ENCODE results near the gene SELE.

The SELE gene

DNA sequence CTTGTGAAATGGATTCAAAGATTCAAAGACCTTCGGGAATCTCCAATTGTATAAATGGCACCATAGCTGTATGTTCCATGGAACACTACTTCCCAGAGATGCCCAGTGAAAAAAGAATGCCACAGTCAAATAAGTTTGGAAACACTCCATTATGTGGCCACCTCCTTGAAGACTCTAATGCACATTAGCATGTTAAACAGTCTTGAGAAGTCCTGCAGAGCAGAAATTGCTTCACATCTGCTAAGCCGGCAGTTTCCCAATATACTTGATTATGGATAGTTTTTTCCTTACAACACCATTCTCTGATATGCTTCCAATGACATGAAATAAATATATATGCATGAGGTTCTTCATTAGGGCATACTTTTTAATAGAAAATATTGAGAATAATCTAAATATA lies 12.7 kb upstream of the SELE start:
- Histone ChIP-seq H3K27me3 (ENCODE audit: control insufficient read depth, insufficient read depth, low read length) (no peaks in the 10 kb centered on the region), H3K9me3 (ENCODE audit: control insufficient read depth, insufficient read depth, low read length) (no peaks in the 10 kb centered on the region), H3K36me3 (ENCODE audit: control insufficient read depth, insufficient read depth, low read length) (no peaks in the 10 kb centered on the region), H3K4me1 (ENCODE audit: control insufficient read depth, insufficient read depth, low read length) (peaks cover 3% of the 10 kb centered on the region), H3K4me3 (ENCODE audit: low read depth, low read length) (no peak overlapping the region), H3K9ac (ENCODE audit: low read depth, low read length) (no peak overlapping the region)

DNA sequence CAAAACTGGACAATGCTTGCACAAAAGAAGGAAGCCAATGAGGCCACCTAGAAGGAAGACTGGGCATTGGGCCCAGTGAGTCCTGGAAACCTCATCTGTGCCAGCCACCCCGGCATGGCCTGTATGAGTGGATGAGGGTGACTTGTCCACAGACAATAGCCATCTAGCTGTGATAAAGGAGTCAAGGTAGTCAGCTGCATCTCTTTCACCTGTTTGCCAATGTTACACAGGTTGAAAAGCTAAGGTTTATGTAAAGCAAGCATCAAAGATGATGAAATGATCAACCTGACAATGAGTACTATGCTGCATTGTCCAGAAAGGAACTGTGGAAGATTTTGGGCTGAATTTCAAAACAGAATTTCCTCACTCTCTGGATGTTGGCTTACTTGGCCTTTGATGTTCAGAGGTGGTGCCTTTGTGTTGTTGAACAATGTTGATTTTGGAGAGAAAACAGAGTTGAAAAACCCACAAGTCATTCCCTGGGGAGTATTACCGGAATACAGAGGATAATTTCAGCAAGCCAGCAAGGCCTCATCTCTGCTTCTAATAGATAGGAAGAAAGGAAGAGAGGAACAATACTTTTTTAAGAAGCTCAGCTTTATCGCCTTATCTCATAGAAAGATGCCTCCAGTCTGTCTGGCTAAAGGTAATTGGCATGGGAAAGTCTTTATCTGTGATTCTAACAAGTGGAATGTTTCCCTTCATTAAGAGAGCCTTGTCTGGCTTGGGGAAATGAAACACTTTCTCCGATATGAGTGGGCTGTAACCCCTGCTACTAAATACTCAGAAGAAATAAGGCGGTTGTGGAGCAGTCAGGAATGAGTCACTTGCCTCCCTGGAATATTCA lies 11.4 kb upstream of the SELE start:
- no peak overlapping the region for H3K4me3 ChIP-seq (ENCODE audit: low read depth, low read length)
- H3K27me3 ChIP-seq (ENCODE audit: control insufficient read depth, insufficient read depth, low read length), result no peaks in the 10 kb centered on the region
- H3K36me3 ChIP-seq (ENCODE audit: control insufficient read depth, insufficient read depth, low read length), result no peaks in the 10 kb centered on the region
- no peak overlapping the region for H3K9ac ChIP-seq (ENCODE audit: low read depth, low read length)
- H3K9me3 ChIP-seq (ENCODE audit: control insufficient read depth, insufficient read depth, low read length), result no peaks in the 10 kb centered on the region
- peaks cover 9% of the 10 kb centered on the region for H3K4me1 ChIP-seq (ENCODE audit: control insufficient read depth, insufficient read depth, low read length)

DNA sequence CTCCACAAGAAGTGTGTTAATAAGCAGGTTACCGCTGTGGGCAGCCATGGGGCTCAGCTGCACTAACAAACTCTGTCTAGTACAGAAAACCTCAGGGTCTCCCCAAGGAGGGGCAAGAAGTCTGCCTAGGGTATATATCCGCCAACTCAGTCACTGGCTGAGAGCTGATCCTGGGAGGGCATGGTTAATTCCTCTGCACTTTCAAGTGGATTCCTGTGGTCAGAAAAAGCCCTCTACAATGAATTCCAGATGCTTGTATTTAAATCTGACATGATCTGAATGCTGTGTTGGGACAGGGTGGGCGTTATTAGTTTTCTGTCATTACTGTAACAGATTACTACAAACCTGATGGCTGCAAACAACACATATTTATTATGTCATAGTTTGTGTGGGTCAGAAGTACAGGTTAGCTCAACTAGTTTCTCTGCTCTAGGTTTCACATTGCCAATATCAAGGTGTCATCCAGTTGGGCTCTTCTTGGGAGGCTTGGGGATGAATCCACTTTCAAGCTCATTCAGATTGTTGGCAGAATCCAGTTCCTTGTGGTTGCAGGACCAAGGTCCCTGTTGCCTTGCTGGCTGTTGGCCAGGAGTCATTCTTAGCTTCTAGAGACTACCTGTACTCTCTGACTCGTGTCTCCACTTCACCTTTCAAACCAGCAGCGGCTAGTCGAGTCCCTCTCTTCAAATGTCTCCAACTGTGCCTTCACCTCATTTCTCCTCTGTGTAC lies 8.0 kb upstream of the SELE start:
- Histone ChIP-seq H3K4me3 (ENCODE audit: low read depth, low read length) (no peak overlapping the region), H3K36me3 (ENCODE audit: control insufficient read depth, insufficient read depth, low read length) (no peaks in the 10 kb centered on the region), H3K9ac (ENCODE audit: low read depth, low read length) (no peak overlapping the region), H3K4me1 (ENCODE audit: control insufficient read depth, insufficient read depth, low read length) (peaks cover 10% of the 10 kb centered on the region), H3K27me3 (ENCODE audit: control insufficient read depth, insufficient read depth, low read length) (no peaks in the 10 kb centered on the region), H3K9me3 (ENCODE audit: control insufficient read depth, insufficient read depth, low read length) (no peaks in the 10 kb centered on the region)

DNA sequence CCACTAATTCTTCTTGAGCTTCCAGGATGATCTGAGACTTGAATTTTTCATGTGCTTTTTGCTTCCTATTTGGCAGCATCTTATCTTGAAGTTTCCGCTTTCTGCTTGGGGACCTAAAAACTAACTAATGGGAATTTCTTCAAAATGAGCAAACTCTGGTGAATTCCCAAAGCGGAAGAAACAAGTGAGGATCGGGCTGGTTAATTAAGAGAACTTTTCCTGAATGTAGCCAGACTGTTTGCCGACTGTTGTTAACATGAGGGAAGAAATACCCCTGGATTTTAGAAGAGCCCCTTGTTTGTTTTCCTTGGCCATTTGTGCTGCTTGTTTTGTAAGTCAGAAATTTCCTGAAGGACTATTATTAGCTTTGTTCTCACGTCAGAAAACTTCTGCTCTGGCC lies 6.1 kb upstream of the SELE start:
- H3K4me3 ChIP-seq (ENCODE audit: low read depth, low read length), result no peak overlapping the region
- no peaks in the 10 kb centered on the region for H3K27me3 ChIP-seq (ENCODE audit: control insufficient read depth, insufficient read depth, low read length)
- H3K4me1 ChIP-seq (ENCODE audit: control insufficient read depth, insufficient read depth, low read length), result peaks cover 9% of the 10 kb centered on the region
- H3K9me3 ChIP-seq (ENCODE audit: control insufficient read depth, insufficient read depth, low read length), result no peaks in the 10 kb centered on the region
- no peak overlapping the region for H3K9ac ChIP-seq (ENCODE audit: low read depth, low read length)
- H3K36me3 ChIP-seq (ENCODE audit: control insufficient read depth, insufficient read depth, low read length), result no peaks in the 10 kb centered on the region

DNA sequence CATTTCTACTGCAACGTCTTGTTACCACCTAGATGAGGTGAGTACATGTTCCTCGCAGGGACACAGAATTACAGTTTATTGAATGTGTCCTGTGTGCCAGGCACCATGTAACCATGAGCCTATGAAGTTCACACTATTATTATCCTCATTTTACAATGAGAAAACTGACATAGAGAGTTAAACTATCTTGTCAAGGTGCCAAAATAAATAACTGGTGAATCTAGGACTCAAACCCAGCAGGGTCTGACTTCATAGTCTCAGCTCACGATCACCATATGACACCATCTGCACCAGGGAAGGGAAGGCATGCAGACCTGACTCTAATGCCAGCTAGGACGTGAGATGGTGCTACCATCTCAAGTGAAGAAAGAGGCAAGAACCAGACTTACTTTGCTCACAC lies 2.4 kb downstream of the SELE start:
- no peak overlapping the region for H3K4me3 ChIP-seq (ENCODE audit: low read depth, low read length)
- no peaks in the 10 kb centered on the region for H3K9me3 ChIP-seq (ENCODE audit: control insufficient read depth, insufficient read depth, low read length)
- H3K27me3 ChIP-seq (ENCODE audit: control insufficient read depth, insufficient read depth, low read length), result no peaks in the 10 kb centered on the region
- no peaks in the 10 kb centered on the region for H3K36me3 ChIP-seq (ENCODE audit: control insufficient read depth, insufficient read depth, low read length)
- no peak overlapping the region for H3K9ac ChIP-seq (ENCODE audit: low read depth, low read length)
- no peaks in the 10 kb centered on the region for H3K4me1 ChIP-seq (ENCODE audit: control insufficient read depth, insufficient read depth, low read length)

DNA sequence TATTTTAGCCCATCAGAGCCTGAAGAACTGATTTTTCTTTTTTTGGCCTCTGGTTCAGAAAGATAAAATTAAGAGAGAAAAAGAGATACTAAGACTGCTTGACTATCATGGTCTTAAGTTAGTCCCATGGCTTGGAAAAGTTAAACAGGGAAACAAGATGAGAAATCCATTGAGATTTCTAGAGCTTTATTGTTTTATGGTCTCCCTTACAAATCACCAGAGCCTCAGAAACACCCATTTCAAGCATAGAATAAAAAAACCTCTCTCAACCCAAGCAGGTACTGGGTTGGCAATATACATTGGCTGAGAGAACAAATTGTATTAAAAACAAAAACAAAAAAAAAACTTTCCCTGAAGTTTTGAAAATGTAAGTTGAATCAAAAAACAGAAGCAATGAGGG lies 3.9 kb downstream of the SELE start:
- H3K9ac ChIP-seq (ENCODE audit: low read depth, low read length), result no peak overlapping the region
- no peaks in the 10 kb centered on the region for H3K27me3 ChIP-seq (ENCODE audit: control insufficient read depth, insufficient read depth, low read length)
- H3K4me3 ChIP-seq (ENCODE audit: low read depth, low read length), result no peak overlapping the region
- no peaks in the 10 kb centered on the region for H3K36me3 ChIP-seq (ENCODE audit: control insufficient read depth, insufficient read depth, low read length)
- no peaks in the 10 kb centered on the region for H3K4me1 ChIP-seq (ENCODE audit: control insufficient read depth, insufficient read depth, low read length)
- H3K9me3 ChIP-seq (ENCODE audit: control insufficient read depth, insufficient read depth, low read length), result no peaks in the 10 kb centered on the region

DNA sequence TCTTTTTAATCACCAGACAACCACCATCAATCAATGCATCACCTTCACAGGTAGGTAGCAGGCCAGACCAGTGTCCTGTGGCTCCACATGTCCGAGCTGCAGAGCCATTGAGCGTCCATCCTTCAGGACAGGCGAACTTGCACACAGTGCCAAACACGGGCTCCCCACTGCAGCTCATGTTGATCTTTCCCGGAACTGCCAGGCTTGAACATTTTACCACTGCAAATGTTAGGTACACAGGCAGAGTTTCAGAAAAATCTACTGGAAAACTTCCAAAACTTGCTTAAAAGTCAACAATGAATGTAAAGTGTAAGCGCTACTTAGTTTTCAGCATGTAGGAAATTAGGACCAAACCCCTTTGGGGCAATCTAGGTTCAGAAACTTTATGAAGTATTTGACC lies 6.6 kb downstream of the SELE start:
- Histone ChIP-seq H3K36me3 (ENCODE audit: control insufficient read depth, insufficient read depth, low read length) (no peaks in the 10 kb centered on the region), H3K4me3 (ENCODE audit: low read depth, low read length) (no peak overlapping the region), H3K9ac (ENCODE audit: low read depth, low read length) (no peak overlapping the region), H3K27me3 (ENCODE audit: control insufficient read depth, insufficient read depth, low read length) (no peaks in the 10 kb centered on the region), H3K9me3 (ENCODE audit: control insufficient read depth, insufficient read depth, low read length) (no peaks in the 10 kb centered on the region), H3K4me1 (ENCODE audit: control insufficient read depth, insufficient read depth, low read length) (no peaks in the 10 kb centered on the region)

DNA sequence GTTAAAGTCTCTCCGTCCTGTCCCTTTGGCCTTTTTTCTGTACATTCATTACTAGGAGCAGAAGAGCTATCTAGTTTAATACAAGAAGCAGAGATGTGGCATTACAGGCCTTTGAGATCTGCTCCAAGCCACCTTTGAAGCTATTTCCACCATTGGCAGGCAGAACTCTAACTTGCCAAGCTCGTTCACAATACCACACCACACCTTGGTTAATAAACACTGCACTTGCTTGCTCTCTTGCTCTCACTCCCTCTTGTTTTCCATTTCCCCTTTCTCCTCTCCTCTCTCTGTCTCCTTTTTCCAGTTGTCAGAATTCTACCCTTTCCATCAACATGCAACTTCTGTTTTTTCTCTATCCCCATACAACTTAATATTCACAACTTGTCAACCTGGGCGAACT lies 7.0 kb downstream of the SELE start:
- Histone ChIP-seq H3K4me3 (ENCODE audit: low read depth, low read length) (no peak overlapping the region), H3K27me3 (ENCODE audit: control insufficient read depth, insufficient read depth, low read length) (no peaks in the 10 kb centered on the region), H3K4me1 (ENCODE audit: control insufficient read depth, insufficient read depth, low read length) (no peaks in the 10 kb centered on the region), H3K36me3 (ENCODE audit: control insufficient read depth, insufficient read depth, low read length) (no peaks in the 10 kb centered on the region), H3K9ac (ENCODE audit: low read depth, low read length) (no peak overlapping the region), H3K9me3 (ENCODE audit: control insufficient read depth, insufficient read depth, low read length) (no peaks in the 10 kb centered on the region)

DNA sequence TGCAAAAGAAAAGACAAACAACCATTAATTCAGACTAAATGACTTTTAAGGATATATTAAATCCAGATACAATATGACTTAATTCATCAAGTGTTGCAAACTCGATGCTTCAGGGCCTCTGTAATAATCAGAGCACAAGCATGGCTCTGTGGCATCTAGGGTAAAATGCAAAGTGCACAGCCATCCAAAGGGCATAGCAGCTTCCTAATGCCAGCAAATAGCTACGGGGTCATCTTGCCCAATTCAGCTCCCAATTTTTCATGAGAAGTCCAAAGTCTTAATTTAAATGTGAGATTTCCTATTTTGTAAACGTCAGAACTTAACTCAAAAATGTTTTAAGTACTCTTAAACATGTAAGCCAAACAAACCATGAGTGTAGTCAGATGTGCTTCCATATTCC lies 7.9 kb downstream of the SELE start:
- Histone ChIP-seq H3K36me3 (ENCODE audit: control insufficient read depth, insufficient read depth, low read length) (no peaks in the 10 kb centered on the region), H3K9ac (ENCODE audit: low read depth, low read length) (no peak overlapping the region), H3K4me3 (ENCODE audit: low read depth, low read length) (no peak overlapping the region), H3K27me3 (ENCODE audit: control insufficient read depth, insufficient read depth, low read length) (no peaks in the 10 kb centered on the region), H3K9me3 (ENCODE audit: control insufficient read depth, insufficient read depth, low read length) (no peaks in the 10 kb centered on the region), H3K4me1 (ENCODE audit: control insufficient read depth, insufficient read depth, low read length) (no peaks in the 10 kb centered on the region)

DNA sequence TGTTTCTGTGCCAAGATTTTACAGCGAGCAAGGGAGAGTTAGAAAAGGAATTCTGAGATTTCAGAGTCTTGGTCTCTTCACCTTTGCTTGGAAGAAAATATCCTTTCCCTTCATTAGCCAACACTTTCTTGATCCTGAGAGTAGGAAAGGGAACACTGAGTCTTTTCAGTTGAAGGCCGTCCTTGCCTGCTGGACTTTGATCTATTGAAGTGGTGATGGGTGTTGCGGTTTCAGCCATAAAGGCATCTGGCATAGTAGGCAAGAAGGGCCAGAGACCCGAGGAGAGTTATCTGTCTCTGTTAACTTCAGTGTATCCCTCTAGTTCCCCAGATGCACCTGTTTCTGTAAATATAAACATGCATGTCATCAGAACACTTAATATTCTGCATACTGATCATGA lies 9.7 kb downstream of the SELE start:
- H3K9me3 ChIP-seq (ENCODE audit: control insufficient read depth, insufficient read depth, low read length), result no peaks in the 10 kb centered on the region
- no peaks in the 10 kb centered on the region for H3K27me3 ChIP-seq (ENCODE audit: control insufficient read depth, insufficient read depth, low read length)

DNA sequence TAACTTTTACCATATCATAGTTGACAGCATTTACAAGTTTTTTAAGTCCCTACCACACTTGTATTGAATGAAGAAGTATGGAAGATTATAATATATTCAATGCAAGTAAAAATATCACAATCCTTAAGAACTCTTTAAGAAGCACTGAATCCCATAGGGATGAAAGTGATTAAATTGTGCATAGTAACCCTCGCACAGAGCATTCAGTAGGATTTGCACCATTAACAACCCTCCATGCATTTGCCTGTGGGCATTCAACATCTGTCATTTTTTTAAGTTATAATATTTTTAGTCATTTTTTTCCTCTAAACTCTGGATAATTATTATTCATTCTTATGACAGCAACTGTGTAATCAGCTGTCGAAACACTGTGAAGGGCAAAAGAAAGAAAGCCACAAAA lies 10.1 kb downstream of the SELE start:
- Histone ChIP-seq H3K9me3 (ENCODE audit: control insufficient read depth, insufficient read depth, low read length) (no peaks in the 10 kb centered on the region), H3K27me3 (ENCODE audit: control insufficient read depth, insufficient read depth, low read length) (no peaks in the 10 kb centered on the region), H3K4me3 (ENCODE audit: low read depth, low read length) (no peak overlapping the region), H3K4me1 (ENCODE audit: control insufficient read depth, insufficient read depth, low read length) (no peaks in the 10 kb centered on the region), H3K9ac (ENCODE audit: low read depth, low read length) (no peak overlapping the region), H3K36me3 (ENCODE audit: control insufficient read depth, insufficient read depth, low read length) (no peaks in the 10 kb centered on the region)

More for the DNA sequence above, 9.7 kb downstream of the SELE start:
- H3K36me3 ChIP-seq (ENCODE audit: control insufficient read depth, insufficient read depth, low read length), result no peaks in the 10 kb centered on the region
- H3K4me1 ChIP-seq (ENCODE audit: control insufficient read depth, insufficient read depth, low read length), result no peaks in the 10 kb centered on the region
- no peak overlapping the region for H3K4me3 ChIP-seq (ENCODE audit: low read depth, low read length)
- H3K9ac ChIP-seq (ENCODE audit: low read depth, low read length), result no peak overlapping the region

DNA sequence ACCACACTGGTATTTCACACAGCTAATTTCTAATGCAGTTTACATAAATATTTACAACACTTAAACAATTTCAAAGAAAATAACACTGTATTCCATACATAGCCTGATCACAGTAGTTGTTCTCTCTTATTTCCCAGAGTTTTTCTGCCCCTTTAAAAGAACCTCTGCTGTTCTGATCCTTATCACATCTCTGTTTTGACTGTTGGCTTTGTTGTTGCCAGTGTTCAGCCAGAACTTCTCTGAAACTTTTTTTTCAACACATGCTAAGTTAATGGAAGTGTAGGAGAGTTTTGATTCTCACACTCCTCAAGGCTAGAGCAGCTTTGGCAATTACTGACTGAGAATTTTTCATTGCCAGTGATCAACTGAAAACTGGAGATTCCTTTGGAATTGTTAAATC lies 11.1 kb downstream of the SELE start:
- no peaks in the 10 kb centered on the region for H3K36me3 ChIP-seq (ENCODE audit: control insufficient read depth, insufficient read depth, low read length)
- H3K9ac ChIP-seq (ENCODE audit: low read depth, low read length), result no peak overlapping the region
- no peak overlapping the region for H3K4me3 ChIP-seq (ENCODE audit: low read depth, low read length)
- no peaks in the 10 kb centered on the region for H3K27me3 ChIP-seq (ENCODE audit: control insufficient read depth, insufficient read depth, low read length)
- H3K9me3 ChIP-seq (ENCODE audit: control insufficient read depth, insufficient read depth, low read length), result no peaks in the 10 kb centered on the region
- H3K4me1 ChIP-seq (ENCODE audit: control insufficient read depth, insufficient read depth, low read length), result no peaks in the 10 kb centered on the region

All from iPS-15b (cell line).